Measurements from ENCODE around the gene PDF.

The PDF gene

GRCh38 chr16:69350536-69351133 lies 20.2 kb upstream of the PDF start:
- TF ChIP-seq ZFX (IDR thresholded peaks at IDR 0.05; ENCODE audit: borderline replicate concordance) (no peak), CTCF (IDR thresholded peaks at IDR 0.05) (no peak)
- peak overlapping the region; percentile 76 for H3K27ac ChIP-seq

- 0 out of 2 replicates have a peak overlapping the region, but pooled peaks have one; percentile 76 for H3K27ac ChIP-seq
- no peak for TF ChIP-seq CTCF (IDR thresholded peaks at IDR 0.05)
- no peak for TF ChIP-seq ZFX (IDR thresholded peaks at IDR 0.05; ENCODE audit: borderline replicate concordance)
Measured at GRCh38 chr16:69349536-69349935, 19.1 kb upstream of the PDF start.

GRCh38 chr16:69348222-69348621 lies 17.8 kb upstream of the PDF start:
- H3K27ac ChIP-seq, result 0 out of 2 replicates have a peak overlapping the region, but pooled peaks have one; percentile 5
- no peak for TF ChIP-seq CTCF (IDR thresholded peaks at IDR 0.05)
- TF ChIP-seq ZFX (IDR thresholded peaks at IDR 0.05; ENCODE audit: borderline replicate concordance), result no peak

GRCh38 chr16:69346683-69347082 lies 16.3 kb upstream of the PDF start:
- no peak overlapping the region for H3K27ac ChIP-seq
- no peak for TF ChIP-seq CTCF (IDR thresholded peaks at IDR 0.05)
- no peak for TF ChIP-seq ZFX (IDR thresholded peaks at IDR 0.05; ENCODE audit: borderline replicate concordance)

- H3K27ac ChIP-seq, result no peak overlapping the region; the same call in 1 of the 2 replicates
- TF ChIP-seq ZFX (IDR thresholded peaks at IDR 0.05; ENCODE audit: borderline replicate concordance) (no peak), CTCF (IDR thresholded peaks at IDR 0.05) (no peak)
Measured at GRCh38 chr16:69345923-69346322, 15.5 kb upstream of the PDF start.

- TF ChIP-seq CTCF (IDR thresholded peaks at IDR 0.05) (no peak), ZFX (IDR thresholded peaks at IDR 0.05; ENCODE audit: borderline replicate concordance) (no peak)
- H3K27ac ChIP-seq, result no peak overlapping the region
Measured at GRCh38 chr16:69344171-69344570, 13.8 kb upstream of the PDF start.

GRCh38 chr16:69340095-69340644 lies 9.8 kb upstream of the PDF start:
- no peak for TF ChIP-seq CTCF (IDR thresholded peaks at IDR 0.05)
- TF ChIP-seq ZFX (IDR thresholded peaks at IDR 0.05; ENCODE audit: borderline replicate concordance), result no peak
- peak overlapping the region; percentile 88 for H3K27ac ChIP-seq
